HepG2 (cell line): ENCODE results near the gene ITGAE. TPM values are rescaled to one million over a fixed set of nuclear protein-coding genes. Genes with fewer than 3 reads are reported as not detected.

Experiments
- AGO2 ChIP-seq: fragments of 200-400 bp; formaldehyde crosslinking; optimal IDR thresholded peaks from 2 replicates; pipeline ENCODE3; 2017; ENCODE audit warnings: mild to moderate bottlenecking, low read depth, low read length, moderate library complexity
- DRAP1 ChIP-seq: IDR thresholded peaks from 2 replicates; pipeline ENCODE4 v1.6.1; 2016; ENCODE audit warnings: missing genetic modification reagents, missing compliant biosample characterization
- E2F1 ChIP-seq: sonication (generic); formaldehyde crosslinking; IDR thresholded peaks from 2 replicates; pipeline ENCODE4 v1.5.0; 2020; ENCODE audit warnings: missing genetic modification reagents
- HINFP ChIP-seq: sonication (generic); formaldehyde crosslinking; IDR thresholded peaks from 2 replicates; pipeline ENCODE4 v1.4.0; 2020; ENCODE audit warnings: low read depth, mild to moderate bottlenecking, missing genetic modification reagents
- IKZF1 ChIP-seq: fragments of 450-650 bp; IDR thresholded peaks from 2 replicates; pipeline ENCODE4 v1.7.1; 2016
- ISL2 ChIP-seq: sonication (generic); formaldehyde crosslinking; IDR thresholded peaks from 2 replicates; pipeline ENCODE4 v1.5.0; 2020; ENCODE audit warnings: missing genetic modification reagents
- JUNB ChIP-seq: sonication (generic); formaldehyde crosslinking; IDR thresholded peaks from 2 replicates; pipeline ENCODE4 v1.8.0; 2022; ENCODE audit warnings: missing genetic modification reagents, mild to moderate bottlenecking, borderline replicate concordance
- LBX2 ChIP-seq: sonication (generic); formaldehyde crosslinking; IDR thresholded peaks from 2 replicates; pipeline ENCODE4 v1.5.0; 2020; ENCODE audit warnings: missing genetic modification reagents, mild to moderate bottlenecking, borderline replicate concordance
- MLX ChIP-seq: IDR thresholded peaks from 2 replicates; pipeline ENCODE4 v1.6.1; 2016
- ONECUT2 ChIP-seq: sonication (generic); formaldehyde crosslinking; IDR thresholded peaks from 2 replicates; pipeline ENCODE4 v1.4.0; 2020; ENCODE audit warnings: missing genetic modification reagents
- RBM39 ChIP-seq: fragments of 200-400 bp; formaldehyde crosslinking; IDR thresholded peaks from one replicate; pipeline ENCODE4 v1.6.1; 2018; ENCODE audit warnings: antibody characterized with exemption, mild to moderate bottlenecking, low read depth, low read length; ENCODE audit not compliant: poor library complexity, severe bottlenecking
- SNRNP70 ChIP-seq: fragments of 200-400 bp; formaldehyde crosslinking; IDR thresholded peaks from 2 replicates; pipeline ENCODE4 v1.6.1; 2017; ENCODE audit warnings: mild to moderate bottlenecking, low read depth, low read length, moderate library complexity
- SRF ChIP-seq: IDR thresholded peaks from 2 replicates; pipeline ENCODE4 v1.6.1; 2011; ENCODE audit warnings: mild to moderate bottlenecking, low read depth, low read length, moderate library complexity
- STAT6 ChIP-seq: sonication (generic); formaldehyde crosslinking; IDR thresholded peaks from 2 replicates; pipeline ENCODE4 v1.4.0; 2020; ENCODE audit warnings: missing genetic modification reagents, mild to moderate bottlenecking, borderline replicate concordance
- ZNF207 ChIP-seq: fragments of 450-650 bp; IDR thresholded peaks from 2 replicates; pipeline ENCODE4 v1.6.1; 2016; ENCODE audit warnings: antibody characterized with exemption, borderline replicate concordance
- ZNF274 ChIP-seq: sonication (generic); formaldehyde crosslinking; IDR thresholded peaks from 2 replicates; pipeline ENCODE4 v1.5.1; 2020; ENCODE audit warnings: mild to moderate bottlenecking, missing genetic modification reagents
- ZNF382 ChIP-seq: sonication (generic); formaldehyde crosslinking; IDR thresholded peaks from 2 replicates; pipeline ENCODE4 v1.5.0; 2020; ENCODE audit warnings: missing genetic modification reagents, mild to moderate bottlenecking, borderline replicate concordance
- ZNF414 ChIP-seq: sonication (generic); formaldehyde crosslinking; IDR thresholded peaks from 2 replicates; pipeline ENCODE4 v1.5.0; 2020; ENCODE audit warnings: missing genetic modification reagents
- ZNF543 ChIP-seq: sonication (generic); formaldehyde crosslinking; IDR thresholded peaks from 2 replicates; pipeline ENCODE4 v1.4.0; 2020; ENCODE audit warnings: mild to moderate bottlenecking, missing genetic modification reagents
- ZNF550 ChIP-seq: sonication (generic); formaldehyde crosslinking; IDR thresholded peaks from 2 replicates; pipeline ENCODE4 v1.4.0; 2020; ENCODE audit warnings: mild to moderate bottlenecking, missing genetic modification reagents, borderline replicate concordance
- polyA plus RNA-seq, 8 experiments: library from polyadenylated mRNA; depleted of rRNA in 3 of 8; stranded (reverse) in 7 of 8; unstranded in 1 of 8; fragments of >200 nt; fragmentation: Illumina TruSeq in 4 of 8; extraction: Trizol in 4 of 8; gene quantifications; 2 replicates each; pipeline versions ENCODE4 v1.2.1 to v1.2.3, GENCODE V29; 2011 to 2016; ENCODE audit warnings: low read depth in 4 of 8, missing spikeins in 1 of 8, mixed read lengths in 1 of 8; ENCODE audit not compliant: insufficient read depth in 1 of 8
- total RNA-seq, 5 experiments: library from RNA; depleted of rRNA; stranded (reverse); fragments of >200 nt; fragmentation: Illumina TruSeq; extraction: Trizol; gene quantifications; 2 replicates each; pipeline ENCODE4 v1.2.3, GENCODE V29; 2016; ENCODE audit warnings: low read depth in 1 of 5

Gene ITGAE
- total and polyA plus RNA-seq, 2 of the 13 experiments (the other 11 are each of a cell fraction or from before 2014, with no cell fraction given), result 42.3 to 49.0 TPM

GRCh38 chr17:3800362-3801271 is at the start of gene ITGAE (continued):
- no peak for TF ChIP-seq ZNF414
- no peak for TF ChIP-seq SNRNP70
- peak; percentile 77; the same call in 1 of the 2 replicates for TF ChIP-seq ZNF274 (CRISPR knock-in tag)
- TF ChIP-seq MLX (CRISPR knock-in tag), result no peak
- no peak for TF ChIP-seq ZNF543 (CRISPR knock-in tag)
- TF ChIP-seq SRF, result no peak
- no peak for TF ChIP-seq JUNB (CRISPR knock-in tag)
- TF ChIP-seq LBX2 (CRISPR knock-in tag), result no peak
- TF ChIP-seq IKZF1, result no peak
- TF ChIP-seq ZNF207, result no peak
- TF ChIP-seq RBM39, result no peak
- no peak for TF ChIP-seq ONECUT2 (CRISPR knock-in tag)
- TF ChIP-seq ISL2, result no peak
- peak; percentile 48 for TF ChIP-seq AGO2
- no peak for TF ChIP-seq E2F1 (CRISPR knock-in tag)
- TF ChIP-seq ZNF550 (CRISPR knock-in tag), result no peak
- TF ChIP-seq STAT6 (CRISPR knock-in tag), result no peak
- TF ChIP-seq ZNF382, result no peak
- no peak for TF ChIP-seq DRAP1 (CRISPR knock-in tag)
- TF ChIP-seq HINFP (CRISPR knock-in tag), result no peak
